Measurements from ENCODE around the gene TANC2. TPM values are rescaled to one million over a fixed set of nuclear protein-coding genes. Genes with fewer than 3 reads are reported as not detected.
A peak's percentile ranks its signal among the peaks of the same experiment; 100 is the strongest.

The TANC2 gene
- total RNA-seq, 1 experiment from 2014 or later: 53.2 TPM

DNA sequence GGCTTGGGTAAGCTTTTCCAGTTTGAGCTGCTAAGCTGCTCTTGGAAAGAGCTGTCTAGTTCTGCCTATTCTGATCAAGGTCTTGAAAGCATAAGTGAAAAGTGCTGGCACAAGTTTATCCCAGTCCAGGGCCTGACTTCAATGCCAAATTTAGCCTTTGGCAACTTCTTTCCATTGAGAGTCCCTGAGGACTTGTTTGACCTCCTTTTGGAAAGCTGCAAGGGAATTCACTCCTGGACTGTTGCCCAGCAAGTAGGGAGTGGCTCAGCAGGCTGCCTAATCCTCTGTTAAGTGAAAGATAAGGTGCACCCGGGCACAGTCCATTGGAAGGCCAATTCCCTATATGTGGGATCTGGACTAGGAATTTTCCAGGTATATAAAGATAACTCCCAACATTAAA lies 16.0 kb upstream of the TANC2 start (continued):
- TF ChIP-seq SP1 (IDR thresholded peaks at IDR 0.05; ENCODE audit: low read depth): peak; percentile 30; the same call in 1 of the 2 replicates

DNA sequence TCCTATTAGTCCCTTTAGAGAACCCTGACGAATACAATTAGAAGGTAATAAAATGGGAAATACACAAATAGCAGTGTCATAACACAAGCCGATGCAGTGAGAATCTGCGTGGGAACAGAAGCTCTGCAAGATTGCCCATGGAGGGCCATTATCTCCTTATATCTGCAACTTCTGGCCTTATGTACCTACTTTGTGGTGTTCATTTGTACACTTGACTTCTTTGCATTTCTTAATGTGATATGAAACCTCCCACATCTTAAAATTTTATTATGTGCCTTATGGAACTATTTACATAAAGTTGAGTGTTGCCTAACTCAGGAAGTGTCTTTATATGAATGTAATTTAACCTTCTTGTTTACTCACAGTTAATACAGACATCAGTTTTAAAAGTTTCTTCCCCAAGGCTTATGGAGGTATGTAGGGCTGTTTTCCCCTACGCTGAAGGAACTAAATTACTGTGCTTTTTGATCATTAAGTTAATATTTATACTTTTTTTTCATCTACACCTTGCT lies 10.1 kb upstream of the TANC2 start:
- ChIA-PET RAD21 (ENCODE audit: low non-redundant PET in 1 of 2, low total read pairs in 2 of 2, uncharacterized antibody in 2 of 2, unreplicated experiment in 2 of 2) (no interaction called here), POLR2A (interaction anchor here (0.9 kb wide), 1 partner anchor 177 kb away, joined by 3 read pairs; no protein-coding TSS in a partner anchor), CTCF (no interaction called here)
- no peaks in the 10 kb centered on the region for H3K9me3 ChIP-seq (ENCODE audit: control insufficient read depth in 1 of 2, insufficient read depth in 1 of 2, low read depth in 1 of 2, low read length in 2 of 2)
- no peak overlapping the region for H3K9ac ChIP-seq (ENCODE audit: low read length)
- ATAC-seq: no peak
- no peaks in the 10 kb centered on the region for H3K79me2 ChIP-seq (ENCODE audit: insufficient read depth, low read length)
- H3K36me3 ChIP-seq (ENCODE audit: control insufficient read depth in 1 of 2, insufficient read depth in 2 of 2, low read length in 2 of 2): no peaks in the 10 kb centered on the region
- H3K9me2 ChIP-seq (ENCODE audit: insufficient read depth): no peaks in the 10 kb centered on the region
- no TSS peak for BruUV-seq (replicated peaks)
- TF ChIP-seq SIN3A (IDR thresholded peaks at IDR 0.05; ENCODE audit: low read depth): no peak
- no peak for TF ChIP-seq CEBPB (IDR thresholded peaks at IDR 0.05; ENCODE audit: low read depth)
- no peak for TF ChIP-seq CBX3 (IDR thresholded peaks at IDR 0.05; ENCODE audit: low read depth)
- no peaks in the 10 kb centered on the region for H3K27me3 ChIP-seq (ENCODE audit: insufficient read depth, low read length)
- intact Hi-C loops (cut with micrococcal nuclease): no loop called here
- no peak overlapping the region for H3K27ac ChIP-seq (ENCODE audit: low read depth, low read length)
- H4K20me1 ChIP-seq (ENCODE audit: insufficient read depth): no peaks in the 10 kb centered on the region
- DNase-seq (ENCODE audit: low read depth, low spot score): no peak
- no peak overlapping the region for H3K4me3 ChIP-seq (replicated peaks in 1 of 2; ENCODE audit: low read depth in 1 of 2, low read length in 2 of 2)
- H3K4me1 ChIP-seq (ENCODE audit: control insufficient read depth in 1 of 2, insufficient read depth in 2 of 2, low read length in 2 of 2): no peaks in the 10 kb centered on the region; a peak in 1 of 4 replicates
- no peak overlapping the region for H2AFZ ChIP-seq (ENCODE audit: low read depth, low read length, poor library complexity, severe bottlenecking)
- H3K4me2 ChIP-seq (ENCODE audit: low read length): no peak overlapping the region

GRCh38 chr17:62963296-62963695 lies 2.7 kb upstream of the TANC2 start:
- Histone ChIP-seq H3K9me3 (ENCODE audit: control insufficient read depth in 1 of 2, insufficient read depth in 1 of 2, low read depth in 1 of 2, low read length in 2 of 2) (no peaks in the 10 kb centered on the region), H4K20me1 (ENCODE audit: insufficient read depth) (no peaks in the 10 kb centered on the region), H3K4me2 (ENCODE audit: low read length) (peak overlapping the region; percentile 44), H3K4me3 (replicated peaks in 1 of 2; ENCODE audit: low read depth in 1 of 2, low read length in 2 of 2) (no peak overlapping the region), H3K27ac (ENCODE audit: low read depth, low read length) (no peak overlapping the region), H3K9me2 (ENCODE audit: insufficient read depth) (no peaks in the 10 kb centered on the region), H3K79me2 (ENCODE audit: insufficient read depth, low read length) (peaks cover 13% of the 10 kb centered on the region), H3K27me3 (ENCODE audit: insufficient read depth, low read length) (no peaks in the 10 kb centered on the region), H2AFZ (ENCODE audit: low read depth, low read length, poor library complexity, severe bottlenecking) (peak overlapping the region; percentile 7), H3K4me1 (ENCODE audit: control insufficient read depth in 1 of 2, insufficient read depth in 2 of 2, low read length in 2 of 2) (peaks cover 17 to 42% of the 10 kb centered on the region in 2 experiments), H3K36me3 (ENCODE audit: control insufficient read depth in 1 of 2, insufficient read depth in 2 of 2, low read length in 2 of 2) (no peaks in the 10 kb centered on the region), H3K9ac (ENCODE audit: low read length) (no peak overlapping the region)
- peak; percentile 28; the same call in 1 of the 2 replicates for ATAC-seq
- peak; percentile 75 for DNase-seq (ENCODE audit: low read depth, low spot score)
- BruUV-seq (replicated peaks): no TSS peak
- intact Hi-C loops (cut with micrococcal nuclease): no loop called here
- RAD21 ChIA-PET (ENCODE audit: low non-redundant PET in 1 of 2, low total read pairs in 2 of 2, uncharacterized antibody in 2 of 2, unreplicated experiment in 2 of 2): no interaction called here
- POLR2A ChIA-PET: no interaction called here
- CTCF ChIA-PET: interaction anchor here (0.7 kb wide), 1 partner anchor 444 kb away, joined by 3 read pairs; no protein-coding TSS in a partner anchor
- TF ChIP-seq ELF1 (IDR thresholded peaks at IDR 0.05; ENCODE audit: borderline replicate concordance, low read depth) (no peak), FOSL1 (IDR thresholded peaks at IDR 0.05; ENCODE audit: low read depth) (peak; percentile 95), TCF7L2 (IDR thresholded peaks at IDR 0.05; ENCODE audit: borderline replicate concordance, extremely low read depth, insufficient read depth, insufficient read length) (peak; percentile 18), ZFX (IDR thresholded peaks at IDR 0.05) (no peak), EGR1 (IDR thresholded peaks at IDR 0.05; ENCODE audit: low read depth) (no peak), ATF3 (IDR thresholded peaks at IDR 0.05) (peak; percentile 32), EZH2phosphoT487 (IDR thresholded peaks at IDR 0.05; ENCODE audit: borderline replicate concordance) (no peak), POLR2A (IDR thresholded peaks at IDR 0.05; ENCODE audit: borderline replicate concordance, extremely low read depth, insufficient read depth, insufficient read length) (no peak), CEBPB (IDR thresholded peaks at IDR 0.05; ENCODE audit: low read depth) (peak; percentile 56)
- TF ChIP-seq, protein P1, sequence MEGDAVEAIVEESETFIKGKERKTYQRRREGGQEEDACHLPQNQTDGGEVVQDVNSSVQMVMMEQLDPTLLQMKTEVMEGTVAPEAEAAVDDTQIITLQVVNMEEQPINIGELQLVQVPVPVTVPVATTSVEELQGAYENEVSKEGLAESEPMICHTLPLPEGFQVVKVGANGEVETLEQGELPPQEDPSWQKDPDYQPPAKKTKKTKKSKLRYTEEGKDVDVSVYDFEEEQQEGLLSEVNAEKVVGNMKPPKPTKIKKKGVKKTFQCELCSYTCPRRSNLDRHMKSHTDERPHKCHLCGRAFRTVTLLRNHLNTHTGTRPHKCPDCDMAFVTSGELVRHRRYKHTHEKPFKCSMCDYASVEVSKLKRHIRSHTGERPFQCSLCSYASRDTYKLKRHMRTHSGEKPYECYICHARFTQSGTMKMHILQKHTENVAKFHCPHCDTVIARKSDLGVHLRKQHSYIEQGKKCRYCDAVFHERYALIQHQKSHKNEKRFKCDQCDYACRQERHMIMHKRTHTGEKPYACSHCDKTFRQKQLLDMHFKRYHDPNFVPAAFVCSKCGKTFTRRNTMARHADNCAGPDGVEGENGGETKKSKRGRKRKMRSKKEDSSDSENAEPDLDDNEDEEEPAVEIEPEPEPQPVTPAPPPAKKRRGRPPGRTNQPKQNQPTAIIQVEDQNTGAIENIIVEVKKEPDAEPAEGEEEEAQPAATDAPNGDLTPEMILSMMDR (IDR thresholded peaks at IDR 0.05 in 2 of 3, conservative IDR thresholded peaks at IDR 0.05 in 1 of 3; ENCODE audit: borderline replicate concordance in 1 of 3, insufficient read depth in 1 of 3, low read depth in 2 of 3, low read length in 2 of 3): no peak
- TF ChIP-seq, protein P2, sequence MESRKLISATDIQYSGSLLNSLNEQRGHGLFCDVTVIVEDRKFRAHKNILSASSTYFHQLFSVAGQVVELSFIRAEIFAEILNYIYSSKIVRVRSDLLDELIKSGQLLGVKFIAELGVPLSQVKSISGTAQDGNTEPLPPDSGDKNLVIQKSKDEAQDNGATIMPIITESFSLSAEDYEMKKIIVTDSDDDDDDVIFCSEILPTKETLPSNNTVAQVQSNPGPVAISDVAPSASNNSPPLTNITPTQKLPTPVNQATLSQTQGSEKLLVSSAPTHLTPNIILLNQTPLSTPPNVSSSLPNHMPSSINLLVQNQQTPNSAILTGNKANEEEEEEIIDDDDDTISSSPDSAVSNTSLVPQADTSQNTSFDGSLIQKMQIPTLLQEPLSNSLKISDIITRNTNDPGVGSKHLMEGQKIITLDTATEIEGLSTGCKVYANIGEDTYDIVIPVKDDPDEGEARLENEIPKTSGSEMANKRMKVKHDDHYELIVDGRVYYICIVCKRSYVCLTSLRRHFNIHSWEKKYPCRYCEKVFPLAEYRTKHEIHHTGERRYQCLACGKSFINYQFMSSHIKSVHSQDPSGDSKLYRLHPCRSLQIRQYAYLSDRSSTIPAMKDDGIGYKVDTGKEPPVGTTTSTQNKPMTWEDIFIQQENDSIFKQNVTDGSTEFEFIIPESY (IDR thresholded peaks at IDR 0.05; ENCODE audit: extremely low read depth, insufficient replicate concordance, low read length): no peak

Measured in HCT116 (cell line).